Urinary bladder (tissue), 4 donors: ENCODE data around the gene CCDC50. TPM values are rescaled to one million over a fixed set of nuclear protein-coding genes. Genes with fewer than 3 reads are reported as not detected.

Experiments
- DNase-seq: peaks from one replicate; pipeline ENCODE4 v3.0.0-alpha.2; 2015; ENCODE audit errors: extremely low spot score
- H3K27ac ChIP-seq: one replicate; pipeline ENCODE4 v1.5.1; 2013; ENCODE audit warnings: low read depth, mild to moderate bottlenecking, moderate library complexity
- H3K36me3 ChIP-seq: one replicate; pipeline ENCODE4 v1.6.1; 2013; ENCODE audit warnings: mild to moderate bottlenecking, moderate library complexity; ENCODE audit not compliant: insufficient read depth
- H3K4me1 ChIP-seq: one replicate; pipeline ENCODE4 v1.6.1; 2013; ENCODE audit warnings: mild to moderate bottlenecking, moderate library complexity; ENCODE audit not compliant: insufficient read depth
- H3K4me3 ChIP-seq: one replicate; pipeline ENCODE4 v1.5.1; 2013; ENCODE audit warnings: low read depth, low read length
- WGBS: extraction: QIAGEN DNeasy Blood & Tissue Kit; methylation state at CpG from one replicate; pipeline ENCODE4 v1.1.7; 2013; 5-methylcytosine and 5-hydroxymethylcytosine counted together
- polyA plus RNA-seq: library from polyadenylated mRNA; stranded (reverse); fragments of 200-250 nt; gene quantifications from one replicate; pipeline ENCODE4 v1.2.3, GENCODE V29; 2013
- total RNA-seq: library from RNA; depleted of rRNA; stranded (reverse); fragments of >200 nt; gene quantifications from one replicate; pipeline ENCODE4 v1.2.3, GENCODE V29; 2014
- donor health status: healthy with polysubstance abuse.
- donor health status: healthy.

CCDC50 gene
- total and polyA plus RNA-seq, 2 donors = 44.2 to 83.7 TPM

- H3K4me1 ChIP-seq = no peaks in the 10 kb centered on the region
- H3K4me3 ChIP-seq = no peak overlapping the region
- no peak for DNase-seq
- no peak overlapping the region for H3K27ac ChIP-seq
- H3K36me3 ChIP-seq = no peaks in the 10 kb centered on the region
- WGBS = 95% methylated on average over 5 of the region's 5 CpGs
Measured at GRCh38 chr3:191301782-191302411, 27.3 kb upstream of the CCDC50 start.

GRCh38 chr3:191302451-191302850, 26.7 kb upstream of the CCDC50 start:
- H3K4me1 ChIP-seq = no peaks in the 10 kb centered on the region

GRCh38 chr3:191303596-191303995, 25.6 kb upstream of the CCDC50 start:
- H3K36me3 ChIP-seq = no peaks in the 10 kb centered on the region
- H3K4me3 ChIP-seq = no peak overlapping the region
- no peak for DNase-seq
- WGBS = 77% methylated on average over 3 of the region's 3 CpGs
- no peak overlapping the region for H3K27ac ChIP-seq
- no peaks in the 10 kb centered on the region for H3K4me1 ChIP-seq

More at GRCh38 chr3:191302451-191302850, 26.7 kb upstream of the CCDC50 start:
- Histone ChIP-seq H3K27ac (no peak overlapping the region), H3K4me3 (no peak overlapping the region), H3K36me3 (no peaks in the 10 kb centered on the region)
- 75% methylated on average over 2 of the region's 2 CpGs for WGBS
- DNase-seq = no peak

DNA sequence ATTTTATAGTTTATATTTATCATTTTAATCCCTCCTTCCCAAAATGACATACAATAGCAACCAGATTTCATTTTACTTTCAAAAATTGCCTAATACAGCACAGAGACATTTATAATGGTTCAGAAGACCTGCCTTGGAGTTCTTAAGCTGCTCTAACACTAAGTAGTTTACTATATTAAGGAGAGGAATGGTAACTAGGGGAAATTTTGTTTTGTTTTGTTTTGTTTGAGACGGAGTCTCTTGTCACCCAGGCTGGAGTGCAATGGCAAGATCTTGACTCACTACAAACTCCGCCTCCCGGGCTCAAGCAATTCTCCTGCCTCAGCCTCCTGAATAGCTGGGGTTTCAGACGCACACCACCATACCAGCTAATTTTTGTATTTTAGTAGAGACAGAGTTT, 22.8 kb upstream of the CCDC50 start:
- no peak overlapping the region for H3K27ac ChIP-seq
- DNase-seq = no peak
- H3K4me3 ChIP-seq = no peak overlapping the region
- WGBS = 83% methylated on average over 4 of the region's 4 CpGs
- no peaks in the 10 kb centered on the region for H3K4me1 ChIP-seq
- no peaks in the 10 kb centered on the region for H3K36me3 ChIP-seq

DNA sequence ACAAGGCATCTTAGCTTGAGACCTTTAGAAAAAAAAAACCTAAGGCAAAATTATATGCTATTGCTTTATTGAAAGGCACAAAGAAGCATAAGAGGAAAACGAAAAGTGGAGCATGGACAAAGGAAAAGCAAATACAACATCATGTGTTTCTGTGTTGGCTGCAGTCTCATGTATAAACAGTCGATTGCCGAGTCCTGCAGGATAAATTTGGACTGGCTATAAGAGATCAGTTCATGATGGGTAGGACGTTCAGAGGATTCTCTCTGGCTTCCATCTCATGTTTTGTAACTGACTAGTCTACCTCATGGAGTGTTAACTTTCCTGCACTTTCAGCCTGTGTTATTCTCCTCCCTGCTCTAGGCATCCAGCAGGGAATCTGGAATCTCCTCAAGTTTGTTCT, 21.9 kb upstream of the CCDC50 start:
- 56% methylated on average over 4 of the region's 4 CpGs for WGBS
- DNase-seq = no peak
- Histone ChIP-seq H3K27ac (no peak overlapping the region), H3K4me1 (no peaks in the 10 kb centered on the region), H3K36me3 (no peaks in the 10 kb centered on the region), H3K4me3 (no peak overlapping the region)

GRCh38 chr3:191313296-191313695, 15.9 kb upstream of the CCDC50 start:
- H3K36me3 ChIP-seq = no peaks in the 10 kb centered on the region
- no peak for DNase-seq
- no peaks in the 10 kb centered on the region for H3K4me1 ChIP-seq
- 88% methylated on average over 2 of the region's 2 CpGs for WGBS
- no peak overlapping the region for H3K4me3 ChIP-seq
- H3K27ac ChIP-seq = no peak overlapping the region

DNA sequence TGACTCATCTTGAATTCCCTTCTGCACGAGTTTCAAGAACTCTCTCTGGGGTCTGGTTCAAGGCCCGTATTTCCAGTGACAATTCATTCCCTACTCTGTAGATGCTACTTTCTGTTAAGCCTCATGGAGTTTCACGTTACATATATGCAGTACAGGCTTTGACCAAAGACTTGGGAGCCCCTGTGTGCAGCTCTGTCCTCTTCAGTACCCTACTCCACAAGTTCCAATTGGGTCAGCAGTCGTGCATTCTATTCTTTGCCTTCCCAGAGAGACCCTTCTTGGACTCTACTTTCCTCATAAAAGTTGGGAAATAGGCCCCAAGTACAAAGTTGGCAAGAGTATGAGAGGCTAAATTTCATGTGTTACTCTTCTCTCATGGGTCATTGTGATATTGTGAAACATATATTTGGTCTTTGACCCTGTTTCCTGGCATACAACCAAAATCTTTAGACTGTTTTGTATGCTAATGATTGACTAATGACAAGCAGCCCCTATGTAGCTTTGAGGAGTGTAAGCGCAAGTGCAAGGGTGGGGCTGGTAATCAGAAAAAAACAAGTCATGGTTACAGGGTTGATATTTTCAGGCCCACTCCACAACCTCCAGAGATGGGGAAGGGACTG, 15.0 kb upstream of the CCDC50 start:
- no peak overlapping the region for H3K4me3 ChIP-seq

DNA sequence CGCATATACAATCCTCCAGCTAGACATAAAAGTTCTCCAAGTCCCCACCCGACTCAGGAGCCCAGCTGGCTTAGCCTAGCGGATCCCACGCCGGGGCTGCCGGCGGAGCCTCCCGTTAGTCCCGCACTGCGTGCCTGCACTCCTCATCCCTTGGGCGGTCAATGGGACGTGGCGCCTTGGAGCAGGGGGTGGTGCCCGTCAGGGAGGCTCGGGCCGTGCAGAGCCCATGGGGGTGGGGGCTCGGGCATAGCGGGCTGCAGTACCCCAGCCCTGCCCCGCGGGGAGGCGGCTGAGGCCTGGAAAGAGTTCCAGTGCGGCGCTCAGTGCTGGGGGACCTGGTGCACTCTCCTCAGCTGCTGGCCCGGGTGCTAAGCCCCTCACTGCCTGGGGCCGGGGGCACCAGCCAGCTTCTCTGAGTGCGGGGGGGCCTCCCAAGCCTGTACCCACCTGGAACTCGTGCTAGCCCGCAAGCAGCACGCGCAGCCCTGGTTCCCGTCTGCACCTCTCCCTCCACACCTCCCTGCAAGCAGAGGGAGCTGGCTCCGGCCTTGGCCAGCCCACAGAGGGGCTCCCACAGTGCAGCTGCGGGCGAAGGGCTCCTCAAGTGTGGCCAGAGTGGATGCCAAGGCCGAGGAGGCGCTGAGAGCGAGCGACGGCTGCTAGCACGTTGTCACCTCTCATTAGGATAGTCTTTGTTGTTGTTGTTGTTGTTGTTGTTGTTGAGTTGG, 12.2 kb upstream of the CCDC50 start:
- Histone ChIP-seq H3K4me1 (no peaks in the 10 kb centered on the region), H3K4me3 (no peak overlapping the region), H3K27ac (no peak overlapping the region), H3K36me3 (no peaks in the 10 kb centered on the region)
- 94% methylated on average over 40 of the region's 40 CpGs for WGBS
- no peak for DNase-seq

More for the DNA sequence above, 15.0 kb upstream of the CCDC50 start:
- no peaks in the 10 kb centered on the region for H3K4me1 ChIP-seq
- no peaks in the 10 kb centered on the region for H3K36me3 ChIP-seq
- WGBS = 80% methylated on average over 5 of the region's 5 CpGs
- DNase-seq = no peak
- no peak overlapping the region for H3K27ac ChIP-seq

- 80% methylated on average over 5 of the region's 5 CpGs for WGBS
- Histone ChIP-seq H3K27ac (peak overlapping the region; percentile 23), H3K4me1 (no peaks in the 10 kb centered on the region), H3K4me3 (no peak overlapping the region), H3K36me3 (no peaks in the 10 kb centered on the region)
- DNase-seq = no peak
Measured at GRCh38 chr3:191320316-191320715, 8.9 kb upstream of the CCDC50 start.

DNA sequence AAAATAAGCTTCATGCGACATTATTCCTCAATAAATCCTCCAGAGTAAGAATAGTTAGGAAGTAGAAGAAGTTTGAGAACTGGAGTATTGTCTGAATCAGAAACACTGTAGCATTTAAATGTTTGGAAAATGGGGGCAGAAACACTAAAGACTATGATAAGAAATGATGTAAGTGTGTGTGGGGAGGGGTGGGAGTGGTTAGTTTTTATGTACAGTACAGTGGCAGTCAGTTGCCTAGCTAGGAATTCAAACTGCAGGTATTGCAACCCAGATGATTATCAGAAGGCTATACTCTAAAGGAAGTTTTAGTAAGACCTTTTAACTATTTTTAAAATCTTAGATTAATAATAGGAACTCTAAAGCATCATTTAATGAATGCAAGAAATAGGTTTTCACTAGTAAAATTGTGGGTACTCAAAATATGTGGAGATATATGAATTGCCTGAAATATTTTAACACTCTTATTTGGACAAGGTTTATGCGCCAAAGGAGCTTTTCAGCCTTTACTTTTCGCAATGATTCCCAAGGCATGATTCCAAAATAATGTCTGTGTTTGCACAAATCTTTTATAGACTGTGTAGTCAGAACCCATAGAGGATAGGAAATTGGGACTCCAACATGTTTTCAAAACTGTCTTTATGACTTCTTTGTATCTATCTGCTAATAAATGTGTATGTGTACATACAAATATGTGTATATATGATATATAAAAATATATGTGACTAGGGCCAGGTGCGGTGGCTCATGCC, 8.0 kb upstream of the CCDC50 start:
- no peak overlapping the region for H3K27ac ChIP-seq
- WGBS = 85% methylated on average over 4 of the region's 4 CpGs
- no peaks in the 10 kb centered on the region for H3K4me1 ChIP-seq
- no peak for DNase-seq
- no peaks in the 10 kb centered on the region for H3K36me3 ChIP-seq
- no peak overlapping the region for H3K4me3 ChIP-seq

DNA sequence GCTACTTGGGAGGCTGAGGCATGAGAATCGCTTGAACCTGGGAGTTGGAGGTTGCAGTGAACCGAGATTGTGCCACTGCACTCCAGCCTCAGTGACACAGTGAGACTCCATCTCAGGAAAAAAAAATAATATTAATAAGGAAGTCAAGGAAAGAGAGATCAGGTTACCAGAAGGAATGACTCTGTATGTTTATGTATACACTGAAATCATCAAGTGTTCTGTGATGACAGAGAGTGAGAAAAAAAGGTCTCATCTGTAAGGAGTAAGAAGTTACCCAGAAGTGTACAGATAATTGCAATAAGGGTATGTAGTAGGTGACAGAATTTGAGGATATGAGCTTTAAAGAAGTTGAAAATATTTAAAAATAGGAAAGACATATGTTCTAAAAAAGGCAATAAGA, 4.3 kb upstream of the CCDC50 start:
- Histone ChIP-seq H3K4me3 (no peak overlapping the region), H3K36me3 (no peaks in the 10 kb centered on the region), H3K27ac (no peak overlapping the region), H3K4me1 (no peaks in the 10 kb centered on the region)
- DNase-seq = no peak
- 90% methylated on average over 2 of the region's 2 CpGs for WGBS

DNA sequence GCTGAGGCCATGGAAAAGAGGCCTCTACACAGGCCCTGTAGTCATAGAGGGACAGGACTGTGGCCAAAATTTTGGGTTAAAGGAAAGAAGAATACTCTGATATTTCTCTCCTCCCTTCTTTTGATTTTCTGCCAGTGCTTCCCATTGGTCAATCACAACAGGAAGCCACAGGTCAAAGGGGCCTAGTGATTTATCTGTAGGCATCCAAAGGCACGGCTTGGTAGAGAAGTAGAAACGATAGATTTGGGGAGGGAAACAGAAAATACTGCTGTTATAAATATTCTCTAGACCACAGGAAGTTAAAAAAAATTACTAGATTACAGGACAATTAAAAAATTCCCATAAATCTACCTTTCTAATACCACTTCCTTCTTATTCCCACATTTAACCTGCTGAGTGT, 1.7 kb upstream of the CCDC50 start:
- Histone ChIP-seq H3K27ac (no peak overlapping the region), H3K4me3 (no peak overlapping the region), H3K4me1 (no peaks in the 10 kb centered on the region), H3K36me3 (no peaks in the 10 kb centered on the region)
- 84% methylated on average over 2 of the region's 2 CpGs for WGBS
- DNase-seq = no peak

- WGBS = 55% methylated on average over 9 of the region's 9 CpGs
- Histone ChIP-seq H3K4me1 (no peaks in the 10 kb centered on the region), H3K4me3 (peak overlapping the region; percentile 81), H3K27ac (no peak overlapping the region), H3K36me3 (no peaks in the 10 kb centered on the region)
- DNase-seq = no peak
Measured at GRCh38 chr3:191328383-191328961, 722 bp upstream of the CCDC50 start.
